SK-N-SH treated with all-trans-retinoic acid at 6 μM for 48 hours (cell line): ENCODE measurements around the gene C20orf204.

Experiments
- ATAC-seq: fragments of 200-7000 bp; cut with Tn5 transposase; 3 replicates; pipeline ENCODE4 v1.9.1; 2020; ENCODE audit warnings: mild to moderate bottlenecking, moderate library complexity
- ARNTL ChIP-seq: fragments of 450-650 bp; formaldehyde crosslinking; IDR thresholded peaks from 2 replicates; pipeline ENCODE4 v1.5.0; 2020; ENCODE audit warnings: low read depth, mild to moderate bottlenecking, moderate library complexity, borderline replicate concordance
- BACH2 ChIP-seq: fragments of 250-450 bp; sonication (Bioruptor Pico); IDR thresholded peaks from 2 replicates; pipeline ENCODE4 v1.9.0; 2021; ENCODE audit warnings: mild to moderate bottlenecking, borderline replicate concordance
- CSDC2 ChIP-seq: fragments of 250-450 bp; sonication (Bioruptor Pico); IDR thresholded peaks from 2 replicates; pipeline ENCODE4 v1.5.0; 2020; ENCODE audit warnings: mild to moderate bottlenecking, moderate library complexity
- ESRRG ChIP-seq: fragments of 250-450 bp; sonication (Bioruptor Pico); IDR thresholded peaks from 2 replicates; pipeline ENCODE4 v1.6.1; 2021; ENCODE audit warnings: mild to moderate bottlenecking
- ISL1 ChIP-seq: fragments of 250-450 bp; sonication (Bioruptor Pico); IDR thresholded peaks from 2 replicates; pipeline ENCODE4 v2.1.2; 2022; ENCODE audit warnings: mild to moderate bottlenecking, moderate library complexity
- OSR1 ChIP-seq: fragments of 250-450 bp; sonication (Bioruptor Pico); IDR thresholded peaks from 2 replicates; pipeline ENCODE4 v1.8.0; 2022; ENCODE audit warnings: moderate library complexity, mild to moderate bottlenecking, inconsistent platforms
- PATZ1 ChIP-seq: fragments of 250-450 bp; sonication (Bioruptor Pico); IDR thresholded peaks from 2 replicates; pipeline ENCODE4 v1.8.0; 2020; ENCODE audit warnings: mild to moderate bottlenecking, moderate library complexity, borderline replicate concordance
- POU6F1 ChIP-seq: fragments of 250-450 bp; sonication (Bioruptor Pico); IDR thresholded peaks from 2 replicates; pipeline ENCODE4 v1.8.0; 2021; ENCODE audit warnings: low read depth, mild to moderate bottlenecking, moderate library complexity, borderline replicate concordance
- PPARA ChIP-seq: fragments of 250-450 bp; sonication (Bioruptor Pico); IDR thresholded peaks from 2 replicates; pipeline ENCODE4 v1.5.0; 2020; ENCODE audit warnings: mild to moderate bottlenecking, borderline replicate concordance
- RARB ChIP-seq: fragments of 250-450 bp; sonication (Bioruptor Pico); IDR thresholded peaks from 2 replicates; pipeline ENCODE4 v1.8.0; 2021; ENCODE audit warnings: mild to moderate bottlenecking, moderate library complexity
- SNAI2 ChIP-seq: fragments of 250-450 bp; sonication (Bioruptor Pico); IDR thresholded peaks from 2 replicates; pipeline ENCODE4 v1.5.0; 2020; ENCODE audit warnings: mild to moderate bottlenecking, moderate library complexity
- TCF4 ChIP-seq: fragments of 250-450 bp; sonication (Bioruptor Pico); IDR thresholded peaks from 2 replicates; pipeline ENCODE4 v1.8.0; 2021; ENCODE audit warnings: mild to moderate bottlenecking, moderate library complexity, borderline replicate concordance
- TOX ChIP-seq: fragments of 250-450 bp; sonication (Bioruptor Pico); IDR thresholded peaks from 2 replicates; pipeline ENCODE4 v1.8.0; 2021; ENCODE audit warnings: mild to moderate bottlenecking, moderate library complexity, borderline replicate concordance
- TSHZ2 ChIP-seq: fragments of 250-450 bp; sonication (Bioruptor Pico); IDR thresholded peaks from 2 replicates; pipeline ENCODE4 v1.5.0; 2020; ENCODE audit warnings: mild to moderate bottlenecking, moderate library complexity
- ZC3H10 ChIP-seq: fragments of 250-450 bp; sonication (Bioruptor Pico); IDR thresholded peaks from 2 replicates; pipeline ENCODE4 v1.5.1; 2021; ENCODE audit warnings: mild to moderate bottlenecking, moderate library complexity
- ZFP30 ChIP-seq: fragments of 450-650 bp; formaldehyde crosslinking; IDR thresholded peaks from 2 replicates; pipeline ENCODE4 v1.5.0; 2022; ENCODE audit warnings: mild to moderate bottlenecking, moderate library complexity
- ZNF565 ChIP-seq: fragments of 450-650 bp; formaldehyde crosslinking; conservative IDR thresholded peaks from 2 replicates; pipeline ENCODE4 v1.5.0; 2020; ENCODE audit warnings: low read depth, mild to moderate bottlenecking, moderate library complexity
- ZNF70 ChIP-seq: fragments of 450-650 bp; formaldehyde crosslinking; IDR thresholded peaks from 2 replicates; pipeline ENCODE4 v1.5.0; 2020; ENCODE audit warnings: mild to moderate bottlenecking, moderate library complexity
- ZNF8 ChIP-seq: fragments of 450-650 bp; formaldehyde crosslinking; IDR thresholded peaks from 2 replicates; pipeline ENCODE4 v1.5.0; 2020; ENCODE audit warnings: mild to moderate bottlenecking, moderate library complexity
- TF ChIP-seq, protein P1 (sequence below): fragments of 250-450 bp; sonication (Bioruptor Pico); IDR thresholded peaks from 2 replicates; pipeline ENCODE4 v1.5.1; 2020; ENCODE audit warnings: low read depth, mild to moderate bottlenecking, moderate library complexity
- TF ChIP-seq, protein P2 (sequence below): fragments of 250-450 bp; sonication (Bioruptor Pico); IDR thresholded peaks from 2 replicates; pipeline ENCODE4 v1.5.1; 2021; ENCODE audit warnings: mild to moderate bottlenecking, moderate library complexity

Gene C20orf204

DNA sequence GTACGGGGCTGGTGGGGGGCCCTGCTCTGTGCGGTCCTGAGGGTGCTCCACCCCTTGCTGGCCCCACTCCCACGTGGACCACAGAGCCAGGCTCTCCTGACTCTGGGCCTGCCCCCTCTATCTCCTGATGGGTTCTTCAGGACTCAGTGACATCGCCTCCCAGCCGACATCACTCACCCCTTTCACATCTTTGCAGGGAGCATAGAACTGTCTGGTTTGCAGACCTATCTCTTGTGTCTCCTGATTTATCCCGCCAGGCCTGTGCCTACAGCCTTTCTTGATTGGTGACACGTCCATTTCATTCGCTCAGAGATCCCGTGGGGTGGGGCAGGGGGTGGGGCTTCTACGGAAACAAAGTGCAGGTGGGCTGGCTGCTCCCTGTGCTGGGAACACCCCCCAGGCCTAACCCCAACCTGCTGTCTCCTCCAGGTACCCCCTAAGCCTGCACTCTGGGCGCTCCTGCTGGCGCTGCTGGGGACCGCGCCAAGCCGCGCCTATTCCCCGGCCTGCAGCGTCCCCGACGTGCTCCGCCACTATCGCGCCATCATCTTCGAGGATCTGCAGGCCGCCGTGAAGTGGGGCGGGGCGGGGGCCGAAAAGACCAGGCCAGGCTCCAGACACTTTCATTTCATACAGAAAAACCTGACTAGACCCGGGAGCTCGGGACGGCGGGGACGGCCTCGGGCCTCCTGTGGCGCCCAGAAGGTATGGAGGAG, 1.7 kb downstream of the C20orf204 start:
- ATAC-seq = no peak
- TF ChIP-seq, protein P1, sequence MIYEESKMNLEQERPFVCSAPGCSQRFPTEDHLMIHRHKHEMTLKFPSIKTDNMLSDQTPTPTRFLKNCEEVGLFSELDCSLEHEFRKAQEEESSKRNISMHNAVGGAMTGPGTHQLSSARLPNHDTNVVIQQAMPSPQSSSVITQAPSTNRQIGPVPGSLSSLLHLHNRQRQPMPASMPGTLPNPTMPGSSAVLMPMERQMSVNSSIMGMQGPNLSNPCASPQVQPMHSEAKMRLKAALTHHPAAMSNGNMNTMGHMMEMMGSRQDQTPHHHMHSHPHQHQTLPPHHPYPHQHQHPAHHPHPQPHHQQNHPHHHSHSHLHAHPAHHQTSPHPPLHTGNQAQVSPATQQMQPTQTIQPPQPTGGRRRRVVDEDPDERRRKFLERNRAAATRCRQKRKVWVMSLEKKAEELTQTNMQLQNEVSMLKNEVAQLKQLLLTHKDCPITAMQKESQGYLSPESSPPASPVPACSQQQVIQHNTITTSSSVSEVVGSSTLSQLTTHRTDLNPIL (CRISPR knock-in tag) = no peak

GRCh38 chr20:64038224-64038564, 2.2 kb downstream of the C20orf204 start:
- TF ChIP-seq PATZ1 (no peak), ESRRG (no peak), ISL1 (no peak), ZNF565 (CRISPR knock-in tag) (no peak), BACH2 (CRISPR knock-in tag) (no peak), OSR1 (no peak), TSHZ2 (CRISPR knock-in tag) (no peak), ZC3H10 (CRISPR knock-in tag) (no peak), ZFP30 (CRISPR knock-in tag) (no peak), ZNF70 (CRISPR knock-in tag) (no peak), TOX (CRISPR knock-in tag) (no peak), CSDC2 (no peak), ARNTL (CRISPR knock-in tag) (no peak), ZNF8 (CRISPR knock-in tag) (no peak)
- TF ChIP-seq, protein P2, sequence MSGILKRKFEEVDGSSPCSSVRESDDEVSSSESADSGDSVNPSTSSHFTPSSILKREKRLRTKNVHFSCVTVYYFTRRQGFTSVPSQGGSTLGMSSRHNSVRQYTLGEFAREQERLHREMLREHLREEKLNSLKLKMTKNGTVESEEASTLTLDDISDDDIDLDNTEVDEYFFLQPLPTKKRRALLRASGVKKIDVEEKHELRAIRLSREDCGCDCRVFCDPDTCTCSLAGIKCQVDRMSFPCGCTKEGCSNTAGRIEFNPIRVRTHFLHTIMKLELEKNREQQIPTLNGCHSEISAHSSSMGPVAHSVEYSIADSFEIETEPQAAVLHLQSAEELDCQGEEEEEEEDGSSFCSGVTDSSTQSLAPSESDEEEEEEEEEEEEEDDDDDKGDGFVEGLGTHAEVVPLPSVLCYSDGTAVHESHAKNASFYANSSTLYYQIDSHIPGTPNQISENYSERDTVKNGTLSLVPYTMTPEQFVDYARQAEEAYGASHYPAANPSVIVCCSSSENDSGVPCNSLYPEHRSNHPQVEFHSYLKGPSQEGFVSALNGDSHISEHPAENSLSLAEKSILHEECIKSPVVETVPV (CRISPR knock-in tag) = no peak
- TF ChIP-seq, protein P1 (CRISPR knock-in tag) = no peak
- peak; percentile 4; the same call in 2 of the 3 replicates for ATAC-seq

GRCh38 chr20:64038565-64039292, 2.7 kb downstream of the C20orf204 start:
- peak; percentile 87 for ATAC-seq
- TF ChIP-seq POU6F1 (no peak), PATZ1 (no peak), SNAI2 (CRISPR knock-in tag) (no peak), TSHZ2 (CRISPR knock-in tag) (no peak), ARNTL (CRISPR knock-in tag) (no peak), TCF4 (no peak), ESRRG (no peak), ZNF70 (CRISPR knock-in tag) (no peak), PPARA (CRISPR knock-in tag) (no peak), BACH2 (CRISPR knock-in tag) (no peak), RARB (no peak)
